HepG2 (cell line): Measurements from ENCODE around the gene STKLD1. TPM values are rescaled to one million over a fixed set of nuclear protein-coding genes. Genes with fewer than 3 reads are reported as not detected.

Experiments
- ATAC-seq: fragments of 200-7000 bp; cut with Tn5 transposase; 3 replicates; pipeline ENCODE4 v1.9.1; 2020; ENCODE audit warnings: mild to moderate bottlenecking, moderate library complexity
- Bru-seq: library from RNA; stranded (reverse); fragments of 400-500 nt; gene quantifications from one replicate; lab custom pipeline; 2021; lab: Mats Ljungman, UMichigan
- BruChase-seq, 2 experiments: library from RNA; stranded (reverse); fragments of 400-500 nt; gene quantifications; one replicate each; lab custom pipeline; 2021; lab: Mats Ljungman, UMichigan
- BruUV-seq: library from RNA; stranded (reverse); fragments of 400-500 nt; replicated peaks from 2 replicates; lab custom pipeline; 2021; lab: Mats Ljungman, UMichigan
- CTCF ChIA-PET: fragments of 300-600 bp; formaldehyde crosslinking; extraction: SDS; loops from one replicate; lab custom pipeline; 2021; ENCODE audit warnings: low total read pairs, inconsistent platforms, low intra/inter-chr PET ratio; lab: Yijun Ruan, JAX
- POLR2A ChIA-PET: fragments of 350-600 bp; sonication (Branson Sonifier 250); formaldehyde crosslinking; loops from one replicate; lab custom pipeline; 2020; ENCODE audit warnings: antibody characterized with exemption, inconsistent platforms; lab: Yijun Ruan, JAX
- DNase-seq: peaks from one replicate; pipeline ENCODE4 v3.0.0-alpha.2; 2015; ENCODE audit warnings: low spot score
- FAIRE-seq: peaks from 3 replicates; lab custom pipeline; 2011; peaks lifted over from hg19 to GRCh38; lab: Jason Lieb, UNC
- H2AFZ ChIP-seq: one replicate; pipeline ENCODE4 v1.6.1; 2011; ENCODE audit warnings: low read length, inconsistent platforms
- H3K27ac ChIP-seq: fragments of 300-600 bp; 3 replicates; pipeline ENCODE4 v1.8.0; 2011; ENCODE audit warnings: mixed run types, mild to moderate bottlenecking, mixed read lengths, low read length, inconsistent platforms; ENCODE audit not compliant: insufficient read depth; ENCODE audit errors: extremely low read length
- H3K27me3 ChIP-seq, 2 experiments: fragments of 200-600 bp in 1 of 2; 2 replicates in 1 of 2; 3 replicates in 1 of 2; pipeline versions ENCODE4 v1.6.0 to v1.8.0; 2011; ENCODE audit warnings: low read length in 2 of 2, mild to moderate bottlenecking in 2 of 2, moderate library complexity in 2 of 2, inconsistent platforms in 1 of 2; ENCODE audit not compliant: insufficient read depth in 2 of 2, control insufficient read depth in 1 of 2
- H3K36me3 ChIP-seq, 2 experiments: fragments of 200-600 bp in 1 of 2; replicated peaks in 1 of 2; 2 replicates in 1 of 2; 3 replicates in 1 of 2; pipeline versions ENCODE4 v1.5.1 to v1.8.0; 2011; ENCODE audit warnings: low read length in 2 of 2, inconsistent platforms in 1 of 2; ENCODE audit not compliant: insufficient read depth in 2 of 2, control insufficient read depth in 1 of 2
- H3K4me1 ChIP-seq: 2 replicates; pipeline ENCODE4 v1.5.1; 2012; ENCODE audit warnings: low read length, inconsistent platforms; ENCODE audit not compliant: insufficient read depth
- H3K4me2 ChIP-seq: 2 replicates; pipeline ENCODE4 v1.6.0; 2011; ENCODE audit warnings: low read depth, low read length, inconsistent platforms
- H3K4me3 ChIP-seq, 3 experiments: fragments of 200-600 bp in 1 of 3; sonication (generic), shearing (Covaris generic) in 1 of 3; replicated peaks in 1 of 3; 2 replicates each; pipeline ENCODE4 v1.5.1; 2011 to 2016; ENCODE audit warnings: low read length in 3 of 3, inconsistent platforms in 2 of 3, low read depth in 2 of 3, mild to moderate bottlenecking in 2 of 3, control low read depth in 1 of 3, mixed read lengths in 1 of 3; ENCODE audit not compliant: insufficient read depth in 1 of 3
- H3K79me2 ChIP-seq: one replicate; pipeline ENCODE4 v1.6.1; 2011; ENCODE audit warnings: low read length, inconsistent platforms; ENCODE audit not compliant: insufficient read depth
- H3K9ac ChIP-seq: 2 replicates; pipeline ENCODE4 v1.6.0; 2011; ENCODE audit warnings: mild to moderate bottlenecking, low read depth, low read length, inconsistent platforms; ENCODE audit not compliant: insufficient read depth
- H3K9me3 ChIP-seq: 2 replicates; pipeline ENCODE4 v1.5.1; 2012; ENCODE audit warnings: mild to moderate bottlenecking, low read length
- H4K20me1 ChIP-seq: 2 replicates; pipeline ENCODE4 v1.6.0; 2011; ENCODE audit warnings: inconsistent platforms, mild to moderate bottlenecking, low read length, moderate library complexity; ENCODE audit not compliant: insufficient read depth
- ASH2L ChIP-seq: fragments of 300-600, 200-600 bp; sonication (generic); IDR thresholded peaks from 2 replicates; pipeline ENCODE4 v1.7.0; 2017; ENCODE audit warnings: low read depth, mild to moderate bottlenecking, moderate library complexity, mixed read lengths, low read length; ENCODE audit not compliant: insufficient read length
- E2F1 ChIP-seq: sonication (generic); formaldehyde crosslinking; IDR thresholded peaks from 2 replicates; pipeline ENCODE4 v1.5.0; 2020; ENCODE audit warnings: missing genetic modification reagents
- HINFP ChIP-seq: sonication (generic); formaldehyde crosslinking; IDR thresholded peaks from 2 replicates; pipeline ENCODE4 v1.4.0; 2020; ENCODE audit warnings: low read depth, mild to moderate bottlenecking, missing genetic modification reagents
- HOXA9 ChIP-seq: sonication (generic); formaldehyde crosslinking; IDR thresholded peaks from 2 replicates; pipeline ENCODE4 v1.8.1; 2022; ENCODE audit warnings: missing genetic modification reagents, mild to moderate bottlenecking, moderate library complexity, borderline replicate concordance
- MAF1 ChIP-seq: sonication (generic); formaldehyde crosslinking; IDR thresholded peaks from 2 replicates; pipeline ENCODE4 v1.5.0; 2020; ENCODE audit warnings: missing genetic modification reagents, borderline replicate concordance
- PHB2 ChIP-seq: fragments of 450-650 bp; IDR thresholded peaks from 2 replicates; pipeline ENCODE4 v1.6.1; 2018; ENCODE audit not compliant: partially characterized antibody
- PTBP1 ChIP-seq: fragments of 200-400 bp; formaldehyde crosslinking; IDR thresholded peaks from 2 replicates; pipeline ENCODE4 v1.6.1; 2018; ENCODE audit warnings: low read length, low read depth; ENCODE audit not compliant: poor library complexity, severe bottlenecking
- SAFB2 ChIP-seq: sonication (generic); formaldehyde crosslinking; IDR thresholded peaks from 2 replicates; pipeline ENCODE4 v1.5.1; 2020; ENCODE audit warnings: missing genetic modification reagents, low read depth, mild to moderate bottlenecking, borderline replicate concordance
- SALL1 ChIP-seq: sonication (generic); formaldehyde crosslinking; IDR thresholded peaks from 2 replicates; pipeline ENCODE4 v1.8.0; 2022; ENCODE audit warnings: mild to moderate bottlenecking, missing genetic modification reagents
- SPEN ChIP-seq: sonication (generic); formaldehyde crosslinking; IDR thresholded peaks from 2 replicates; pipeline ENCODE4 v1.5.1; 2020; ENCODE audit warnings: low read depth, mild to moderate bottlenecking, missing genetic modification reagents
- U2AF2 ChIP-seq: fragments of 200-400 bp; formaldehyde crosslinking; IDR thresholded peaks from 2 replicates; pipeline ENCODE4 v1.6.1; 2017; ENCODE audit warnings: low read depth, mild to moderate bottlenecking, low read length
- ZFP36L2 ChIP-seq: sonication (generic); formaldehyde crosslinking; IDR thresholded peaks from 2 replicates; pipeline ENCODE4 v1.4.0; 2020; ENCODE audit warnings: missing genetic modification reagents
- ZNF441 ChIP-seq: sonication (generic); formaldehyde crosslinking; IDR thresholded peaks from 2 replicates; pipeline ENCODE4 v1.7.0; 2021; ENCODE audit warnings: missing genetic modification reagents, borderline replicate concordance
- WGBS: methylation state at CpG from one replicate; pipeline ENCODE4 v1.1.6; 2017; ENCODE audit warnings: low lambda C conversion rate; 5-methylcytosine and 5-hydroxymethylcytosine counted together
- in situ Hi-C: cut with HindIII; loops from 2 replicates; pipeline ENCODE4 v1.10.0; 2017; ENCODE audit warnings: low pct_unique_long_range_greater_than_20kb; ENCODE audit not compliant: extremely low pct_ligation_motif_present
- intact Hi-C: fragments of 100-400 bp; cut with micrococcal nuclease; formaldehyde crosslinking; loops from one replicate; pipeline ENCODE4 v1.10.0; 2022; ENCODE audit not compliant: unreplicated experiment
- long read RNA-seq, 2 experiments: library from RNA in 1 of 2; library from polyadenylated mRNA in 1 of 2; stranded (forward) in 1 of 2; unstranded in 1 of 2; transcript quantifications; one replicate each; pipeline ENCODE4 v2.0.0, GENCODE V29; 2019 to 2022
- polyA minus RNA-seq, 3 experiments: library from RNA; depleted of rRNA, polyadenylated mRNA; stranded (reverse); fragments of >200 nt; gene quantifications; 2 replicates each; pipeline ENCODE4 v1.2.3, GENCODE V29; 2011; ENCODE audit warnings: low replicate concordance in 1 of 3
- polyA plus RNA-seq, 8 experiments: library from polyadenylated mRNA; depleted of rRNA in 3 of 8; stranded (reverse) in 7 of 8; unstranded in 1 of 8; fragments of >200 nt; fragmentation: Illumina TruSeq in 4 of 8; extraction: Trizol in 4 of 8; gene quantifications; 2 replicates each; pipeline versions ENCODE4 v1.2.1 to v1.2.3, GENCODE V29; 2011 to 2016; ENCODE audit warnings: low read depth in 4 of 8, missing spikeins in 1 of 8, mixed read lengths in 1 of 8; ENCODE audit not compliant: insufficient read depth in 1 of 8
- total RNA-seq, 5 experiments: library from RNA; depleted of rRNA; stranded (reverse); fragments of >200 nt; fragmentation: Illumina TruSeq; extraction: Trizol; gene quantifications; 2 replicates each; pipeline ENCODE4 v1.2.3, GENCODE V29; 2016; ENCODE audit warnings: low read depth in 1 of 5

The STKLD1 gene
- total RNA-seq (2016; rRNA removed; fragmentation: Illumina TruSeq; extraction: Trizol) (1.1 and 2.2 TPM in 2 replicates), polyA plus RNA-seq (2011; rRNA removed) (1.5 and 3.8 TPM in 2 replicates), polyA minus RNA-seq (2011; rRNA and poly(A)+ RNA removed; ENCODE audit: low replicate concordance) (0.56 and 1.5 TPM in 2 replicates), Bru-seq, nascent RNA (percentile 24 among the genes with signal in this experiment), BruChase-seq, experiment 1, labeled RNA remaining after a 6-hour chase (percentile 21 among the genes with signal in this experiment), BruChase-seq, experiment 2, labeled RNA remaining after a 2-hour chase (percentile 24 among the genes with signal in this experiment)
- 3.2 and 4.6 TPM in 2 replicates for total RNA-seq (2016; cell fraction: cytosol; rRNA removed; fragmentation: Illumina TruSeq; extraction: Trizol; ENCODE audit: low read depth)
- total RNA-seq (2016; cell fraction: insoluble cytoplasmic fraction; rRNA removed; fragmentation: Illumina TruSeq; extraction: Trizol), result 1.6 TPM in 2 replicates
- 3.7 and 4.8 TPM in 2 replicates for total RNA-seq (2016; cell fraction: membrane; rRNA removed; fragmentation: Illumina TruSeq; extraction: Trizol)
- 0.53 and 0.75 TPM in 2 replicates for total RNA-seq (2016; cell fraction: nucleus; rRNA removed; fragmentation: Illumina TruSeq; extraction: Trizol)
- polyA plus RNA-seq (2011; cell fraction: cytosol; rRNA removed), result 2.0 and 2.7 TPM in 2 replicates
- 0.87 and 3.7 TPM in 2 replicates for polyA plus RNA-seq (2011; cell fraction: nucleus; rRNA removed)
- 3.1 and 4.8 TPM in 2 replicates for polyA plus RNA-seq (2012)
- 4.2 and 4.8 TPM in 2 replicates for polyA plus RNA-seq (2016; cell fraction: cytosol; fragmentation: Illumina TruSeq; extraction: Trizol; ENCODE audit: low read depth)
- polyA plus RNA-seq (2016; cell fraction: insoluble cytoplasmic fraction; fragmentation: Illumina TruSeq; extraction: Trizol; ENCODE audit: low read depth), result 1.5 and 2.2 TPM in 2 replicates
- 3.8 and 5.3 TPM in 2 replicates for polyA plus RNA-seq (2016; cell fraction: membrane; fragmentation: Illumina TruSeq; extraction: Trizol; ENCODE audit: low read depth)
- polyA plus RNA-seq (2016; cell fraction: nucleus; fragmentation: Illumina TruSeq; extraction: Trizol; ENCODE audit: insufficient read depth, low read depth), result 1.2 and 2.1 TPM in 2 replicates
- polyA minus RNA-seq (2011; cell fraction: cytosol; rRNA and poly(A)+ RNA removed), result 0.59 TPM in 1 of 2 replicates, not detected in the other
- polyA minus RNA-seq (2011; cell fraction: nucleus; rRNA and poly(A)+ RNA removed), result 0.77 and 1.1 TPM in 2 replicates
- long read RNA-seq, experiment 1, partial matches to known transcripts, result 0 of 2 reads
- long read RNA-seq, experiment 1, other reads (novel, unspliced or antisense), result 2 of 2 reads
- long read RNA-seq, experiment 2, result 0 reads

- intact Hi-C loops, result no loop called here
- H2AFZ ChIP-seq, result no peak within 1 kb of the TSS
- no TSS peak for BruUV-seq
- TF ChIP-seq PHB2 (no peak), SAFB2 (peak; percentile 46; the same call in 1 of the 2 replicates), ASH2L (peak; percentile 9), ZNF441 (CRISPR knock-in tag) (peak; percentile 20; the same call in 1 of the 2 replicates), SALL1 (peak; percentile 80), U2AF2 (no peak), PTBP1 (no peak), SPEN (CRISPR knock-in tag) (peak; percentile 76), HOXA9 (no peak; the same call in 1 of the 2 replicates), ZFP36L2 (no peak), HINFP (CRISPR knock-in tag) (peak; percentile 66; the same call in 1 of the 2 replicates), E2F1 (CRISPR knock-in tag) (peak; percentile 45; the same call in 1 of the 2 replicates), MAF1 (CRISPR knock-in tag) (0 out of 2 replicates have a peak, but pooled peaks have one; percentile 16)
Observed at GRCh38 chr9:133375724-133376654, at the start of gene STKLD1, which contains the start of gene SURF4. TSS of gene STKLD1 (plus strand) at chr9:133376366. CDS start at chr9:133376474, 108 bp downstream. TSS of gene SURF4 (minus strand) at chr9:133376060. CDS start at chr9:133375969, 91 bp downstream.

More at GRCh38 chr9:133375724-133376654, at the start of gene STKLD1, which contains the start of gene SURF4:
- ATAC-seq (peak; percentile 87), DNase-seq (peak; percentile 86), FAIRE-seq (no peak)
- H3K27ac ChIP-seq, result peak within 1 kb of the TSS; percentile 97
- ChIA-PET CTCF (no interaction called here), POLR2A (interaction anchor here (0.9 to 2.0 kb wide), 12 partner anchors 9 to 103 kb away, joined by 3 to 13 read pairs (median 5); partner anchors contain the start of genes CACFD1, MED22, RPL7A and SLC2A6)
- peaks cover 6 to 24% of the 10 kb centered on the region in 2 experiments; a peak in 4 of 5 replicates for H3K36me3 ChIP-seq
- peaks cover 45% of the 10 kb centered on the region for H3K79me2 ChIP-seq
- no peaks in the 10 kb centered on the region for H3K27me3 ChIP-seq
- H3K4me2 ChIP-seq, result peak within 1 kb of the TSS; percentile 87
- peaks cover 41% of the 10 kb centered on the region for H4K20me1 ChIP-seq
- peaks cover 70% of the 10 kb centered on the region for H3K4me1 ChIP-seq
- peak within 1 kb of the TSS; percentile 72 to 86 (median 76) for H3K4me3 ChIP-seq
- H3K9me3 ChIP-seq, result no peaks in the 10 kb centered on the region
- in situ Hi-C loops, result no loop called here
- 0% methylated on average over 21 of the region's 120 CpGs for WGBS
- H3K9ac ChIP-seq, result peak within 1 kb of the TSS; percentile 99
